T-helper 1 cell (primary cell): ENCODE results near the gene LIX1.
"Not testable (repeated sequence)": the region's sequence is repeated elsewhere in the genome, so short reads cannot be mapped to it uniquely, and the experiment has no call there.

ENCODE experiments used
- DNase-seq, 5 donors: peaks; one replicate each; pipeline ENCODE4 v3.0.0-alpha.2; 2012 to 2020
- total RNA-seq, 4 donors: gene quantifications; one replicate each; lab custom pipeline; 2026; lab: John Stamatoyannopoulos, UW

The LIX1 gene
- 0 reads per million in 4 donors for total RNA-seq

GRCh38 chr5:97142521-97143254 lies at the start of gene LIX1:
Gene LIX1, minus strand, starts transcription at chr5:97142611. Its CDS starts 35 bp downstream, at chr5:97142576.
- peak in 2 of 5 donors; percentile 6 to 39 for DNase-seq

- no peak for DNase-seq
Measured at GRCh38 chr5:97191893-97192292, 49.5 kb upstream of the LIX1 start.

- not testable (repeated sequence) for DNase-seq
Measured at GRCh38 chr5:97189523-97189922, 47.1 kb upstream of the LIX1 start.

GRCh38 chr5:97183930-97184213 lies 41.5 kb upstream of the LIX1 start:
- peak in 1 of 5 donors; percentile 1 for DNase-seq

- DNase-seq: peak; percentile 78 to 95 (median 80)
Measured at GRCh38 chr5:97183100-97183929, 40.9 kb upstream of the LIX1 start, which contains the start of gene RIOK2. Gene RIOK2, minus strand, starts transcription at chr5:97183247. Its CDS starts 56 bp downstream, at chr5:97183191.

GRCh38 chr5:97182571-97183099 lies 40.2 kb upstream of the LIX1 start:
- no peak for DNase-seq

GRCh38 chr5:97181856-97182545 lies 39.6 kb upstream of the LIX1 start:
- no peak for DNase-seq

GRCh38 chr5:97179457-97179856 lies 37.0 kb upstream of the LIX1 start:
- not testable (repeated sequence) for DNase-seq

- no peak for DNase-seq
Measured at GRCh38 chr5:97172227-97172626, 29.8 kb upstream of the LIX1 start.

GRCh38 chr5:97171703-97172102 lies 29.3 kb upstream of the LIX1 start:
- no peak for DNase-seq

- DNase-seq: peak in 1 of 5 donors; percentile 49
Measured at GRCh38 chr5:97167435-97167834, 25.0 kb upstream of the LIX1 start.

GRCh38 chr5:97165726-97166125 lies 23.3 kb upstream of the LIX1 start:
- no peak for DNase-seq

- DNase-seq: peak in 1 of 5 donors; percentile 35
Measured at GRCh38 chr5:97164846-97165245, 22.4 kb upstream of the LIX1 start.

GRCh38 chr5:97163790-97164285 lies 21.4 kb upstream of the LIX1 start:
- DNase-seq: no peak

GRCh38 chr5:97163360-97163764 lies 21.0 kb upstream of the LIX1 start:
- peak in 1 of 5 donors; percentile 31 for DNase-seq

GRCh38 chr5:97162045-97162444 lies 19.6 kb upstream of the LIX1 start:
- DNase-seq: peak in 4 of 5 donors; percentile 27 to 58 (median 40)

- no peak for DNase-seq
Measured at GRCh38 chr5:97157689-97158088, 15.3 kb upstream of the LIX1 start.

- no peak for DNase-seq
Measured at GRCh38 chr5:97151370-97151769, 9.0 kb upstream of the LIX1 start.

GRCh38 chr5:97150401-97150800 lies 8.0 kb upstream of the LIX1 start:
- DNase-seq: no peak

- no peak for DNase-seq
Measured at GRCh38 chr5:97149709-97150108, 7.3 kb upstream of the LIX1 start.

- DNase-seq: no peak
Measured at GRCh38 chr5:97148288-97148687, 5.9 kb upstream of the LIX1 start.

GRCh38 chr5:97143704-97144103 lies 1.3 kb upstream of the LIX1 start:
- DNase-seq: no peak

GRCh38 chr5:97141539-97141938 lies 872 bp downstream of the LIX1 start:
- no peak for DNase-seq
